Neural cell (in vitro differentiated cells): ENCODE data around the gene FGF14.

Experiments used
- EP300 ChIP-seq: fragments of 450-650 bp; conservative IDR thresholded peaks from 2 replicates; pipeline ENCODE4 v1.6.1; 2014; ENCODE audit warnings: antibody characterized with exemption, mild to moderate bottlenecking, moderate library complexity; ENCODE audit not compliant: poor library complexity, severe bottlenecking
- EZH2 ChIP-seq: fragments of 200-600, 300-800 bp; shearing (Covaris generic), sonication (generic); IDR thresholded peaks from 2 replicates; pipeline ENCODE4 v1.6.1; 2014; ENCODE audit warnings: antibody characterized with exemption, low read length, borderline replicate concordance, mild to moderate bottlenecking; ENCODE audit not compliant: insufficient read depth, poor library complexity, severe bottlenecking
- MXI1 ChIP-seq: fragments of 450-650 bp; conservative IDR thresholded peaks from 2 replicates; pipeline ENCODE4 v1.6.1; 2014; ENCODE audit warnings: antibody characterized with exemption, mild to moderate bottlenecking; ENCODE audit not compliant: poor library complexity, severe bottlenecking
- POLR2AphosphoS5 ChIP-seq: IDR thresholded peaks from 2 replicates; pipeline ENCODE4 v1.6.1; 2012
- RAD21 ChIP-seq: fragments of 450-650 bp; conservative IDR thresholded peaks from 2 replicates; pipeline ENCODE4 v1.6.1; 2014; ENCODE audit warnings: antibody characterized with exemption, mild to moderate bottlenecking, moderate library complexity
- REST ChIP-seq: IDR thresholded peaks from 2 replicates; pipeline ENCODE4 v1.6.1; 2012; ENCODE audit warnings: borderline replicate concordance
- SMC3 ChIP-seq: fragments of 450-650 bp; conservative IDR thresholded peaks from 2 replicates; pipeline ENCODE4 v1.6.1; 2014; ENCODE audit warnings: antibody characterized with exemption, mild to moderate bottlenecking, moderate library complexity; ENCODE audit not compliant: poor library complexity
- TAF1 ChIP-seq: IDR thresholded peaks from 2 replicates; pipeline ENCODE4 v1.6.1; 2012; ENCODE audit warnings: low read depth
- TF ChIP-seq, protein P1 (sequence below): fragments of 450-650 bp; IDR thresholded peaks from 2 replicates; pipeline ENCODE4 v1.5.1; 2014; ENCODE audit warnings: antibody characterized with exemption, mild to moderate bottlenecking, moderate library complexity; ENCODE audit not compliant: poor library complexity, severe bottlenecking

- TF ChIP-seq, protein P1, sequence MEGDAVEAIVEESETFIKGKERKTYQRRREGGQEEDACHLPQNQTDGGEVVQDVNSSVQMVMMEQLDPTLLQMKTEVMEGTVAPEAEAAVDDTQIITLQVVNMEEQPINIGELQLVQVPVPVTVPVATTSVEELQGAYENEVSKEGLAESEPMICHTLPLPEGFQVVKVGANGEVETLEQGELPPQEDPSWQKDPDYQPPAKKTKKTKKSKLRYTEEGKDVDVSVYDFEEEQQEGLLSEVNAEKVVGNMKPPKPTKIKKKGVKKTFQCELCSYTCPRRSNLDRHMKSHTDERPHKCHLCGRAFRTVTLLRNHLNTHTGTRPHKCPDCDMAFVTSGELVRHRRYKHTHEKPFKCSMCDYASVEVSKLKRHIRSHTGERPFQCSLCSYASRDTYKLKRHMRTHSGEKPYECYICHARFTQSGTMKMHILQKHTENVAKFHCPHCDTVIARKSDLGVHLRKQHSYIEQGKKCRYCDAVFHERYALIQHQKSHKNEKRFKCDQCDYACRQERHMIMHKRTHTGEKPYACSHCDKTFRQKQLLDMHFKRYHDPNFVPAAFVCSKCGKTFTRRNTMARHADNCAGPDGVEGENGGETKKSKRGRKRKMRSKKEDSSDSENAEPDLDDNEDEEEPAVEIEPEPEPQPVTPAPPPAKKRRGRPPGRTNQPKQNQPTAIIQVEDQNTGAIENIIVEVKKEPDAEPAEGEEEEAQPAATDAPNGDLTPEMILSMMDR: no peak
- no peak for TF ChIP-seq EZH2
- no peak for TF ChIP-seq EP300
- TF ChIP-seq POLR2AphosphoS5: no peak
- no peak for TF ChIP-seq REST
- TF ChIP-seq SMC3: no peak
- TF ChIP-seq MXI1: no peak
- TF ChIP-seq TAF1: no peak
- TF ChIP-seq RAD21: no peak
Observed at GRCh38 chr13:101795460-101795859, 606.4 kb downstream of the FGF14 start.
